ENCODE measurements around the gene COLEC11. TPM values are rescaled to one million over a fixed set of nuclear protein-coding genes. Genes with fewer than 3 reads are reported as not detected.

Gene COLEC11
- total and polyA plus RNA-seq, 9 of the 15 experiments (the other 6 are each of a cell fraction or from before 2014, with no cell fraction given), result 0.32 to 4.3 (median 1.8) TPM

DNA sequence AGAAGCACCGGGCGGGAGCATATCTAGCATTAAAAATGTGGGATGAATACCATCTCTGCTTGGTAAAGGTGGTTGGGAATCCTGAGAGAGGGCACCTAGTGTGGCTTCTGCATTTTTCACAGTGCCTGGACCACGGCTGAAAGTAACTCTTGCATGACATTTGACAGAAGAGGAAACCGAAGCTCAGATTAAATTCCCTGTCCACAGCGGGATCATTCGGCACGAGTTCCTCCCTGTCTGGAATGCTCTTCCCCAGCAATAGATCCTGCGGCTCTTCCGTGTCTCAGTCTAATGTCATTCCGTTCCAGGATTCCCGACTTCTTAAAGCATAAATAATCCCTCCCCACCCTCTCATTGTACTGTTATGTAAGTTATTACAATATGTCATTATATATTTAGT is 20.8 kb upstream of the COLEC11 start:
- Histone ChIP-seq H3K79me2 (ENCODE audit: control insufficient read depth, insufficient read depth, low read length) (peaks cover 41% of the 10 kb centered on the region), H4K20me1 (replicated peaks; ENCODE audit: control insufficient read depth, insufficient read depth, low read length) (peaks cover 32% of the 10 kb centered on the region), H3K9ac (ENCODE audit: insufficient read depth in 1 of 2, low read depth in 2 of 2, low read length in 2 of 2) (no peak overlapping the region), H3K9me1 (ENCODE audit: control insufficient read depth, insufficient read depth, low read length) (no peaks in the 10 kb centered on the region), H2AFZ (ENCODE audit: low read depth, low read length) (no peak overlapping the region), H3K4me3 (no peak overlapping the region), H3K27ac (ENCODE audit: extremely low read depth, low read depth, low read length) (no peak overlapping the region), H3K4me1 (replicated peaks in 1 of 2; ENCODE audit: control insufficient read depth in 2 of 2, insufficient read depth in 2 of 2, low read length in 2 of 2) (peaks cover 14% of the 10 kb centered on the region in 2 experiments), H3K27me3 (ENCODE audit: control insufficient read depth in 2 of 2, insufficient read depth in 2 of 2, low read length in 2 of 2) (no peaks in the 10 kb centered on the region), H3K9me3 (replicated peaks; ENCODE audit: control insufficient read depth, insufficient read depth, low read depth, low read length) (peaks cover 3% of the 10 kb centered on the region; the same call in 1 of the 2 replicates), H3K4me2 (ENCODE audit: insufficient read depth, low read length) (no peak overlapping the region), H3K36me3 (ENCODE audit: control insufficient read depth, insufficient read depth, low read length) (peaks cover 35% of the 10 kb centered on the region)
- 90% methylated on average over 11 of the region's 11 CpGs for WGBS (ENCODE audit: insufficient coverage, low coverage, missing lambda C conversion rate)
- no peak for ATAC-seq
- intact Hi-C loops (cut with micrococcal nuclease) (loop anchor here (2.0 kb wide), 2 partner anchors 55 to 195 kb away; partner anchors contain the start of genes ADI1 and TRAPPC12), in situ Hi-C loops (cut with MboI) (no loop called here)
- CTCF ChIA-PET (ENCODE audit: low intra/inter-chr PET ratio), result no interaction called here
- no TSS peak for BruUV-seq (replicated peaks)
- DNase-seq (ENCODE audit: extremely low read depth in 1 of 4, low spot score in 3 of 4), result no peak
- no peak for FAIRE-seq
- TF ChIP-seq, protein P1, sequence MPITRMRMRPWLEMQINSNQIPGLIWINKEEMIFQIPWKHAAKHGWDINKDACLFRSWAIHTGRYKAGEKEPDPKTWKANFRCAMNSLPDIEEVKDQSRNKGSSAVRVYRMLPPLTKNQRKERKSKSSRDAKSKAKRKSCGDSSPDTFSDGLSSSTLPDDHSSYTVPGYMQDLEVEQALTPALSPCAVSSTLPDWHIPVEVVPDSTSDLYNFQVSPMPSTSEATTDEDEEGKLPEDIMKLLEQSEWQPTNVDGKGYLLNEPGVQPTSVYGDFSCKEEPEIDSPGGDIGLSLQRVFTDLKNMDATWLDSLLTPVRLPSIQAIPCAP (CRISPR knock-in tag; IDR thresholded peaks at IDR 0.05; ENCODE audit: borderline replicate concordance), result no peak
- TF ChIP-seq, protein P2, sequence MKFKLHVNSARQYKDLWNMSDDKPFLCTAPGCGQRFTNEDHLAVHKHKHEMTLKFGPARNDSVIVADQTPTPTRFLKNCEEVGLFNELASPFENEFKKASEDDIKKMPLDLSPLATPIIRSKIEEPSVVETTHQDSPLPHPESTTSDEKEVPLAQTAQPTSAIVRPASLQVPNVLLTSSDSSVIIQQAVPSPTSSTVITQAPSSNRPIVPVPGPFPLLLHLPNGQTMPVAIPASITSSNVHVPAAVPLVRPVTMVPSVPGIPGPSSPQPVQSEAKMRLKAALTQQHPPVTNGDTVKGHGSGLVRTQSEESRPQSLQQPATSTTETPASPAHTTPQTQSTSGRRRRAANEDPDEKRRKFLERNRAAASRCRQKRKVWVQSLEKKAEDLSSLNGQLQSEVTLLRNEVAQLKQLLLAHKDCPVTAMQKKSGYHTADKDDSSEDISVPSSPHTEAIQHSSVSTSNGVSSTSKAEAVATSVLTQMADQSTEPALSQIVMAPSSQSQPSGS (CRISPR knock-in tag; IDR thresholded peaks at IDR 0.05), result no peak
- POLR2A ChIA-PET, result interaction anchor here (0.7 kb wide), 1 partner anchor 40 kb away, joined by 3 read pairs; no protein-coding TSS in a partner anchor
